Memory B cell (primary cell): ENCODE measurements around the gene PDE6A.

ENCODE experiments used
- ATAC-seq: fragments of 150-1000 bp; cut with Tn5 transposase; 2 replicates; pipeline ENCODE4 v1.10.0; 2021; ENCODE audit warnings: low read depth, mild to moderate bottlenecking, moderate library complexity
- DNase-seq, 2 donors: peaks; one replicate each; pipeline ENCODE4 v3.0.0; 2022; ENCODE audit warnings: low spot score in 2 of 2
- H3K27ac Mint-ChIP-seq: one replicate; pipeline ENCODE4 v1.8.0; 2022; ENCODE audit warnings: mild to moderate bottlenecking, moderate library complexity, mixed read lengths
- H3K27me3 Mint-ChIP-seq: one replicate; pipeline ENCODE4 v1.8.0; 2022; ENCODE audit warnings: mixed read lengths
- H3K36me3 Mint-ChIP-seq: one replicate; pipeline ENCODE4 v1.8.0; 2022; ENCODE audit warnings: mild to moderate bottlenecking, mixed read lengths
- H3K4me1 Mint-ChIP-seq: one replicate; pipeline ENCODE4 v1.8.0; 2022; ENCODE audit warnings: mixed read lengths
- H3K4me3 Mint-ChIP-seq: one replicate; pipeline ENCODE4 v1.8.0; 2022; ENCODE audit warnings: mild to moderate bottlenecking, moderate library complexity, mixed read lengths
- H3K9me3 Mint-ChIP-seq: one replicate; pipeline ENCODE4 v1.8.0; 2022; ENCODE audit warnings: mixed read lengths

PDE6A gene

GRCh38 chr5:149841851-149842793 is 102.5 kb downstream of the PDE6A start:
- no peaks in the 10 kb centered on the region for H3K27me3 Mint-ChIP-seq
- no peaks in the 10 kb centered on the region for H3K4me1 Mint-ChIP-seq
- peaks cover 41% of the 10 kb centered on the region for H3K36me3 Mint-ChIP-seq
- H3K27ac Mint-ChIP-seq, result no peak overlapping the region
- DNase-seq (no peak), ATAC-seq (no peak)
- H3K4me3 Mint-ChIP-seq, result no peak overlapping the region
- H3K9me3 Mint-ChIP-seq, result no peaks in the 10 kb centered on the region

- peaks cover 32% of the 10 kb centered on the region for H3K36me3 Mint-ChIP-seq
- no peaks in the 10 kb centered on the region for H3K27me3 Mint-ChIP-seq
- no peak for DNase-seq
- peak overlapping the region; percentile 1 for H3K27ac Mint-ChIP-seq
- no peak for ATAC-seq
- no peaks in the 10 kb centered on the region for H3K9me3 Mint-ChIP-seq
- H3K4me1 Mint-ChIP-seq, result no peaks in the 10 kb centered on the region
- H3K4me3 Mint-ChIP-seq, result no peak overlapping the region
These were observed 104.3 kb downstream of the PDE6A start for GRCh38 chr5:149840226-149840825.

GRCh38 chr5:149839761-149840160 is 104.8 kb downstream of the PDE6A start:
- no peak for ATAC-seq
- H3K4me1 Mint-ChIP-seq, result no peaks in the 10 kb centered on the region
- no peak for DNase-seq
- H3K27ac Mint-ChIP-seq, result no peak overlapping the region
- no peak overlapping the region for H3K4me3 Mint-ChIP-seq
- no peaks in the 10 kb centered on the region for H3K27me3 Mint-ChIP-seq
- no peaks in the 10 kb centered on the region for H3K9me3 Mint-ChIP-seq
- peaks cover 30% of the 10 kb centered on the region for H3K36me3 Mint-ChIP-seq

- no peaks in the 10 kb centered on the region for H3K27me3 Mint-ChIP-seq
- no peak overlapping the region for H3K27ac Mint-ChIP-seq
- no peaks in the 10 kb centered on the region for H3K4me1 Mint-ChIP-seq
- peaks cover 30% of the 10 kb centered on the region for H3K36me3 Mint-ChIP-seq
- no peaks in the 10 kb centered on the region for H3K9me3 Mint-ChIP-seq
- no peak overlapping the region for H3K4me3 Mint-ChIP-seq
- no peak for ATAC-seq
- no peak for DNase-seq
These were observed 105.5 kb downstream of the PDE6A start for GRCh38 chr5:149838881-149839739.

GRCh38 chr5:149837680-149838269 is 106.8 kb downstream of the PDE6A start:
- Mint-ChIP-seq H3K4me3 (no peak overlapping the region), H3K9me3 (no peaks in the 10 kb centered on the region), H3K4me1 (no peaks in the 10 kb centered on the region), H3K27me3 (no peaks in the 10 kb centered on the region), H3K27ac (no peak overlapping the region), H3K36me3 (peaks cover 28% of the 10 kb centered on the region)
- DNase-seq (no peak), ATAC-seq (no peak)

- DNase-seq, result no peak
- Mint-ChIP-seq H3K4me1 (no peaks in the 10 kb centered on the region), H3K27ac (no peak overlapping the region), H3K27me3 (no peaks in the 10 kb centered on the region), H3K36me3 (peaks cover 22% of the 10 kb centered on the region), H3K9me3 (no peaks in the 10 kb centered on the region), H3K4me3 (no peak overlapping the region)
- no peak for ATAC-seq
These were observed 108.0 kb downstream of the PDE6A start for GRCh38 chr5:149836451-149837139.

GRCh38 chr5:149834246-149834855 is 110.2 kb downstream of the PDE6A start:
- peaks cover 4% of the 10 kb centered on the region for H3K4me1 Mint-ChIP-seq
- no peaks in the 10 kb centered on the region for H3K9me3 Mint-ChIP-seq
- no peak overlapping the region for H3K27ac Mint-ChIP-seq
- no peaks in the 10 kb centered on the region for H3K27me3 Mint-ChIP-seq
- peaks cover 14% of the 10 kb centered on the region for H3K36me3 Mint-ChIP-seq
- ATAC-seq (peak; percentile 35), DNase-seq (peak; percentile 13 to 27)
- H3K4me3 Mint-ChIP-seq, result no peak overlapping the region

- ATAC-seq (no peak), DNase-seq (no peak)
- Mint-ChIP-seq H3K4me1 (peaks cover 7% of the 10 kb centered on the region), H3K4me3 (no peak overlapping the region), H3K27me3 (no peaks in the 10 kb centered on the region), H3K27ac (no peak overlapping the region), H3K36me3 (peaks cover 16% of the 10 kb centered on the region), H3K9me3 (no peaks in the 10 kb centered on the region)
These were observed 111.3 kb downstream of the PDE6A start for GRCh38 chr5:149833116-149833827.

- H3K4me1 Mint-ChIP-seq, result peaks cover 8% of the 10 kb centered on the region
- no peak overlapping the region for H3K27ac Mint-ChIP-seq
- DNase-seq (no peak), ATAC-seq (no peak)
- H3K4me3 Mint-ChIP-seq, result no peak overlapping the region
- no peaks in the 10 kb centered on the region for H3K27me3 Mint-ChIP-seq
- no peaks in the 10 kb centered on the region for H3K9me3 Mint-ChIP-seq
- peaks cover 16% of the 10 kb centered on the region for H3K36me3 Mint-ChIP-seq
These were observed 112.0 kb downstream of the PDE6A start for GRCh38 chr5:149832636-149833035.

- Mint-ChIP-seq H3K27me3 (no peaks in the 10 kb centered on the region), H3K4me3 (no peak overlapping the region), H3K36me3 (peaks cover 20% of the 10 kb centered on the region), H3K4me1 (peaks cover 8% of the 10 kb centered on the region), H3K27ac (no peak overlapping the region), H3K9me3 (no peaks in the 10 kb centered on the region)
- ATAC-seq (peak; percentile 68), DNase-seq (no peak)
These were observed 113.1 kb downstream of the PDE6A start for GRCh38 chr5:149831492-149831891.

- Mint-ChIP-seq H3K9me3 (no peaks in the 10 kb centered on the region), H3K36me3 (peaks cover 19% of the 10 kb centered on the region), H3K4me3 (no peak overlapping the region), H3K27me3 (no peaks in the 10 kb centered on the region), H3K27ac (no peak overlapping the region), H3K4me1 (peaks cover 8% of the 10 kb centered on the region)
- ATAC-seq, result no peak
- DNase-seq, result no peak
These were observed 114.0 kb downstream of the PDE6A start for GRCh38 chr5:149830579-149830978.

GRCh38 chr5:149829954-149830353 is 114.6 kb downstream of the PDE6A start:
- DNase-seq (no peak), ATAC-seq (no peak)
- peaks cover 8% of the 10 kb centered on the region for H3K4me1 Mint-ChIP-seq
- no peaks in the 10 kb centered on the region for H3K27me3 Mint-ChIP-seq
- H3K36me3 Mint-ChIP-seq, result peaks cover 16% of the 10 kb centered on the region
- H3K9me3 Mint-ChIP-seq, result no peaks in the 10 kb centered on the region
- H3K4me3 Mint-ChIP-seq, result no peak overlapping the region
- H3K27ac Mint-ChIP-seq, result no peak overlapping the region
